ENCODE data around the gene CAPZB.

DNA sequence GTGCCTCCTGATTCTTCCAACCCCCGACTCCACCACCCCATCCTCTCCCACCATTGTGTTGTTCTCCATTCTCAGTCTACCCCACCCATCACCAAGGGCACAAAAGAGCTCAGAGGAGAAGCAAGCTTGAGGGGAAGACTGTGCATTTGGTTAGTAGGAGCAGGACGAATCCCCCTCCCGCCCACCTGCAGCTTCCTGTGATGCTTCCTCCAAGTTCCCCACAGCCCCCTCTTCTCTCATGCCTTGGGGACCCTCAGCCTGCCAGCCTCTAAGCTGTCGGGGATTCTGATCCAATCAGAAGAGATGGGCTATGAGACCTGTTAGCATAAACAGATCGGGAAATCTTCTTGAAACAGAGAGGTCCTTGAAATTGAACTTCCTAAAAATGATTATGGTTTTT is 22.2 kb upstream of the CAPZB start:
- TF ChIP-seq, protein P1, sequence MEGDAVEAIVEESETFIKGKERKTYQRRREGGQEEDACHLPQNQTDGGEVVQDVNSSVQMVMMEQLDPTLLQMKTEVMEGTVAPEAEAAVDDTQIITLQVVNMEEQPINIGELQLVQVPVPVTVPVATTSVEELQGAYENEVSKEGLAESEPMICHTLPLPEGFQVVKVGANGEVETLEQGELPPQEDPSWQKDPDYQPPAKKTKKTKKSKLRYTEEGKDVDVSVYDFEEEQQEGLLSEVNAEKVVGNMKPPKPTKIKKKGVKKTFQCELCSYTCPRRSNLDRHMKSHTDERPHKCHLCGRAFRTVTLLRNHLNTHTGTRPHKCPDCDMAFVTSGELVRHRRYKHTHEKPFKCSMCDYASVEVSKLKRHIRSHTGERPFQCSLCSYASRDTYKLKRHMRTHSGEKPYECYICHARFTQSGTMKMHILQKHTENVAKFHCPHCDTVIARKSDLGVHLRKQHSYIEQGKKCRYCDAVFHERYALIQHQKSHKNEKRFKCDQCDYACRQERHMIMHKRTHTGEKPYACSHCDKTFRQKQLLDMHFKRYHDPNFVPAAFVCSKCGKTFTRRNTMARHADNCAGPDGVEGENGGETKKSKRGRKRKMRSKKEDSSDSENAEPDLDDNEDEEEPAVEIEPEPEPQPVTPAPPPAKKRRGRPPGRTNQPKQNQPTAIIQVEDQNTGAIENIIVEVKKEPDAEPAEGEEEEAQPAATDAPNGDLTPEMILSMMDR (IDR thresholded peaks at IDR 0.05; ENCODE audit: poor library complexity, severe bottlenecking) = no peak
- no peak for TF ChIP-seq EZH2 (IDR thresholded peaks at IDR 0.05; ENCODE audit: borderline replicate concordance, insufficient read depth, low read length, poor library complexity, severe bottlenecking)
- TF ChIP-seq RAD21 (conservative IDR thresholded peaks at IDR 0.05) = no peak
- TF ChIP-seq POLR2AphosphoS5 (IDR thresholded peaks at IDR 0.05) = no peak
